MM.1S (cell line): ENCODE results near the gene COPE.

Experiments used
- DNase-seq: peaks from one replicate; pipeline ENCODE4 v3.0.0-alpha.2; 2015
- H2AFZ ChIP-seq: fragments of 300-600 bp; sonication (generic); 2 replicates; pipeline ENCODE4 v1.6.0; 2016; ENCODE audit warnings: antibody characterized with exemption, low read length
- H3F3A ChIP-seq: fragments of 300-600 bp; sonication (generic); 2 replicates; pipeline ENCODE4 v1.6.1; 2016; ENCODE audit warnings: mild to moderate bottlenecking, antibody characterized with exemption, low read length, moderate library complexity, mixed read lengths; ENCODE audit not compliant: insufficient read depth
- H3K27ac ChIP-seq: fragments of 300-600 bp; sonication (generic); 2 replicates; pipeline ENCODE4 v1.5.1; 2016; ENCODE audit warnings: mild to moderate bottlenecking, low read length
- H3K27me3 ChIP-seq: fragments of 300-600 bp; sonication (generic); replicated peaks from 2 replicates; pipeline ENCODE4 v1.6.0; 2016; ENCODE audit warnings: low read length; ENCODE audit not compliant: insufficient read depth
- H3K36me3 ChIP-seq: fragments of 300-600 bp; sonication (generic); replicated peaks from 2 replicates; pipeline ENCODE4 v1.6.1; 2016; ENCODE audit warnings: mild to moderate bottlenecking, low read length, mixed read lengths; ENCODE audit not compliant: insufficient read depth
- H3K4me1 ChIP-seq: fragments of 300-600 bp; sonication (generic); 2 replicates; pipeline ENCODE4 v1.6.1; 2016; ENCODE audit warnings: low read length, mixed read lengths
- H3K4me2 ChIP-seq: fragments of 300-600 bp; sonication (generic); 2 replicates; pipeline ENCODE4 v1.6.0; 2016; ENCODE audit warnings: low read depth, low read length
- H3K4me3 ChIP-seq: fragments of 300-600 bp; sonication (generic); 2 replicates; pipeline ENCODE4 v1.5.1; 2016; ENCODE audit warnings: low read length, mixed read lengths
- H3K79me2 ChIP-seq: fragments of 300-600 bp; sonication (generic); 2 replicates; pipeline ENCODE4 v1.6.1; 2016; ENCODE audit warnings: mixed run types, low read length, mixed read lengths
- H3K9ac ChIP-seq: fragments of 300-600 bp; sonication (generic); 2 replicates; pipeline ENCODE4 v1.6.1; 2016; ENCODE audit warnings: low read length, mixed read lengths
- H3K9me2 ChIP-seq: fragments of 300-600 bp; sonication (generic); replicated peaks from 2 replicates; pipeline ENCODE4 v1.6.1; 2016; ENCODE audit warnings: mild to moderate bottlenecking, low read length, mixed read lengths; ENCODE audit not compliant: insufficient read depth
- H3K9me3 ChIP-seq: fragments of 300-600 bp; sonication (generic); replicated peaks from 2 replicates; pipeline ENCODE4 v1.6.1; 2016; ENCODE audit warnings: mild to moderate bottlenecking, low read length, mixed read lengths; ENCODE audit not compliant: insufficient read depth
- H4K20me1 ChIP-seq: fragments of 300-600 bp; sonication (generic); 2 replicates; pipeline ENCODE4 v1.6.1; 2016; ENCODE audit warnings: mild to moderate bottlenecking, low read length, moderate library complexity, mixed read lengths; ENCODE audit not compliant: insufficient read depth
- EZH2 ChIP-seq: fragments of 300-600 bp; sonication (generic); optimal IDR thresholded peaks from 2 replicates; pipeline ENCODE3; 2017; ENCODE audit warnings: low read depth, mild to moderate bottlenecking, antibody characterized with exemption, low read length, mixed read lengths
- EZH2phosphoT487 ChIP-seq: fragments of 300-600 bp; sonication (generic); IDR thresholded peaks from 2 replicates; pipeline ENCODE4 v1.6.1; 2018; ENCODE audit warnings: antibody characterized with exemption, low read length
- TF ChIP-seq, protein P1 (sequence below): fragments of 300-600 bp; sonication (generic); IDR thresholded peaks from 2 replicates; pipeline ENCODE4 v1.5.1; 2016; ENCODE audit warnings: antibody characterized with exemption, low read length, mixed read lengths

COPE gene

DNA sequence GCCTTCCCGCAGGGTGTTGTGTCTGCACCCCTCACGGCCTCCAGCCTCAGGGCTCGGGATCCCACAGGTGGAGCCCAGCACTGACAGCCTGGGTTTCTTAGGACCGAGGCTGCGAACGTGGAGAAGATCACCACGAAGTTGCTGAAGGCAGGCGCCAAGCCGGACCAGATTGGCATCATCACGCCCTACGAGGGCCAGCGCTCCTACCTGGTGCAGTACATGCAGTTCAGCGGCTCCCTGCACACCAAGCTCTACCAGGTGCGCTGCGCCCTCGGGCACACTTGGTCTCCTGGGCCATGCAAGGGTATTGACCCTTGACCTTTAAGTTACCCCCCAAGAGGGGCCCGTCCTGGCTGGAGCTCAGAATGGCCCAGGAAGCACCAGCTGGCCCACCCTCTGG is 58.5 kb downstream of the COPE start:
- peaks cover 32% of the 10 kb centered on the region for H3K4me1 ChIP-seq
- no peaks in the 10 kb centered on the region for H3K9me2 ChIP-seq
- no peaks in the 10 kb centered on the region for H3K9me3 ChIP-seq
- peak overlapping the region; percentile 57; the same call in 1 of the 2 replicates for H3K27ac ChIP-seq
- no peak for DNase-seq
- no peak overlapping the region for H3K4me3 ChIP-seq
- peaks cover 17% of the 10 kb centered on the region; the same call in 1 of the 2 replicates for H3F3A ChIP-seq
- H3K36me3 ChIP-seq, result peaks cover 29% of the 10 kb centered on the region
- no peak overlapping the region for H2AFZ ChIP-seq
- H3K9ac ChIP-seq, result no peak overlapping the region
- H4K20me1 ChIP-seq, result no peaks in the 10 kb centered on the region
- peaks cover 62% of the 10 kb centered on the region for H3K79me2 ChIP-seq
- TF ChIP-seq, protein P1, sequence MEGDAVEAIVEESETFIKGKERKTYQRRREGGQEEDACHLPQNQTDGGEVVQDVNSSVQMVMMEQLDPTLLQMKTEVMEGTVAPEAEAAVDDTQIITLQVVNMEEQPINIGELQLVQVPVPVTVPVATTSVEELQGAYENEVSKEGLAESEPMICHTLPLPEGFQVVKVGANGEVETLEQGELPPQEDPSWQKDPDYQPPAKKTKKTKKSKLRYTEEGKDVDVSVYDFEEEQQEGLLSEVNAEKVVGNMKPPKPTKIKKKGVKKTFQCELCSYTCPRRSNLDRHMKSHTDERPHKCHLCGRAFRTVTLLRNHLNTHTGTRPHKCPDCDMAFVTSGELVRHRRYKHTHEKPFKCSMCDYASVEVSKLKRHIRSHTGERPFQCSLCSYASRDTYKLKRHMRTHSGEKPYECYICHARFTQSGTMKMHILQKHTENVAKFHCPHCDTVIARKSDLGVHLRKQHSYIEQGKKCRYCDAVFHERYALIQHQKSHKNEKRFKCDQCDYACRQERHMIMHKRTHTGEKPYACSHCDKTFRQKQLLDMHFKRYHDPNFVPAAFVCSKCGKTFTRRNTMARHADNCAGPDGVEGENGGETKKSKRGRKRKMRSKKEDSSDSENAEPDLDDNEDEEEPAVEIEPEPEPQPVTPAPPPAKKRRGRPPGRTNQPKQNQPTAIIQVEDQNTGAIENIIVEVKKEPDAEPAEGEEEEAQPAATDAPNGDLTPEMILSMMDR, result no peak
- TF ChIP-seq EZH2, result no peak
- TF ChIP-seq EZH2phosphoT487, result no peak
- no peaks in the 10 kb centered on the region for H3K27me3 ChIP-seq
- peak overlapping the region; percentile 25; the same call in 1 of the 2 replicates for H3K4me2 ChIP-seq

DNA sequence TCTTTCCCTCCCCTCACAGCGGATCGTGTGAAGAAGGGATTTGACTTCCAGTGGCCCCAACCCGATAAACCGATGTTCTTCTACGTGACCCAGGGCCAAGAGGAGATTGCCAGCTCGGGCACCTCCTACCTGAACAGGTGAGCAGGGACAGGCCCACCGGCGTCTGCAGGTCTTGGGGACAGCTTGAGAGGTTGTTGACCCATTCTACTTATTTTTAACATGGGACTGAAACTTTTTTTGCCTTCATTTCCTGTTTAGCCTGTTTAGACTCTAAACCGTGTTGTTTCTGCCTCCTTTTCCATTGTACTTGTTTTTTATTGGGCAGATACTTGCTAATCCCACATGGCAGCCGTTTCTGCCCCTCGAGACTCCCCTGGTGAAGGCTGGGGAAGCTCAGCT is 58.9 kb downstream of the COPE start:
- Histone ChIP-seq H3K79me2 (peaks cover 66% of the 10 kb centered on the region), H3F3A (peaks cover 17% of the 10 kb centered on the region; the same call in 1 of the 2 replicates), H3K9ac (no peak overlapping the region), H4K20me1 (no peaks in the 10 kb centered on the region), H3K27ac (peak overlapping the region; percentile 57; the same call in 1 of the 2 replicates), H3K27me3 (no peaks in the 10 kb centered on the region), H3K9me3 (no peaks in the 10 kb centered on the region), H3K4me2 (peak overlapping the region; percentile 25; the same call in 1 of the 2 replicates), H3K9me2 (no peaks in the 10 kb centered on the region), H2AFZ (no peak overlapping the region), H3K4me1 (peaks cover 32% of the 10 kb centered on the region), H3K4me3 (no peak overlapping the region), H3K36me3 (peaks cover 26% of the 10 kb centered on the region)
- no peak for DNase-seq
- no peak for TF ChIP-seq EZH2
- TF ChIP-seq, protein P1, result no peak
- TF ChIP-seq EZH2phosphoT487, result no peak

DNA sequence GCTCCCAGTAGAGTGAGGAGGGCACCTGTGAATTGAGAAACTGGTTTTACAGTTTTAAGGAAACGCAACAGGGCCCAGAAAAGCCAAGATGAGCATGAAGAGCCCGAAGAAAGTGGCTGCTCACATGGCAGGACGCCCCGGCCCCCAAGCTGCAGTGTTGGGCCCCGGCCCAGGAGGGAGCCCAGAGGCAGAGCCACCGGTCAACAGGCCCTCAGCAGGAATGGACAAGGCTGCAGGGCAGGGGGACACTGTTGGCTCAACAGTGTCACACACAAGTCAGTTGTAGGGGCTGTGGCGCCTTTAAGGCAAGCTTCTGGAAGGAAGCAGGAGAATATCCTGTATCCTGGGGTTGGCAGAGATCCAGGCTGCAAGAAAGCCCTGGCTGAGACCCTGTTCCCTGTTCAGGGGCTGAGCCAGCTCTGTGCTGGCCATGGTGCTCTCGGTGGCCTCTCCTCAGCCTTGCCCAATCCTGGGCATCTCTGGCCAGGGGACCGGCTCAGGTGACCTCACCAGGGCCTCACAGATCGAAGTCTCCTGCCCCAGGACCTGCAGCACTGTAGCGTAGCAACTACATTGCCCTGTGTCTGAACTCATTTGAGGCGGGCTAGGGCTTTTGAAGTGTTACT is 59.4 kb downstream of the COPE start:
- Histone ChIP-seq H3K4me1 (peaks cover 32% of the 10 kb centered on the region), H3K4me2 (peak overlapping the region; percentile 25; the same call in 1 of the 2 replicates), H3K79me2 (peaks cover 71% of the 10 kb centered on the region), H3K36me3 (peaks cover 29% of the 10 kb centered on the region), H2AFZ (no peak overlapping the region), H3K27me3 (no peaks in the 10 kb centered on the region), H3K4me3 (no peak overlapping the region), H3K27ac (peak overlapping the region; percentile 57), H4K20me1 (no peaks in the 10 kb centered on the region), H3K9me2 (no peaks in the 10 kb centered on the region), H3F3A (peaks cover 17% of the 10 kb centered on the region; the same call in 1 of the 2 replicates), H3K9ac (no peak overlapping the region), H3K9me3 (no peaks in the 10 kb centered on the region)
- DNase-seq, result no peak
- TF ChIP-seq EZH2phosphoT487, result no peak
- TF ChIP-seq, protein P1, result no peak
- TF ChIP-seq EZH2, result no peak
